Measurements from ENCODE around the gene ELMOD3. TPM values are rescaled to one million over a fixed set of nuclear protein-coding genes. Genes with fewer than 3 reads are reported as not detected.

Gene ELMOD3
- total RNA-seq, 1 experiment from 2014 or later: 9.7 TPM

GRCh38 chr2:85429924-85430289, 75.3 kb downstream of the ELMOD3 start:
- H3K4me1 Mint-ChIP-seq: peaks cover 51% of the 10 kb centered on the region
- ATAC-seq: no peak

DNA sequence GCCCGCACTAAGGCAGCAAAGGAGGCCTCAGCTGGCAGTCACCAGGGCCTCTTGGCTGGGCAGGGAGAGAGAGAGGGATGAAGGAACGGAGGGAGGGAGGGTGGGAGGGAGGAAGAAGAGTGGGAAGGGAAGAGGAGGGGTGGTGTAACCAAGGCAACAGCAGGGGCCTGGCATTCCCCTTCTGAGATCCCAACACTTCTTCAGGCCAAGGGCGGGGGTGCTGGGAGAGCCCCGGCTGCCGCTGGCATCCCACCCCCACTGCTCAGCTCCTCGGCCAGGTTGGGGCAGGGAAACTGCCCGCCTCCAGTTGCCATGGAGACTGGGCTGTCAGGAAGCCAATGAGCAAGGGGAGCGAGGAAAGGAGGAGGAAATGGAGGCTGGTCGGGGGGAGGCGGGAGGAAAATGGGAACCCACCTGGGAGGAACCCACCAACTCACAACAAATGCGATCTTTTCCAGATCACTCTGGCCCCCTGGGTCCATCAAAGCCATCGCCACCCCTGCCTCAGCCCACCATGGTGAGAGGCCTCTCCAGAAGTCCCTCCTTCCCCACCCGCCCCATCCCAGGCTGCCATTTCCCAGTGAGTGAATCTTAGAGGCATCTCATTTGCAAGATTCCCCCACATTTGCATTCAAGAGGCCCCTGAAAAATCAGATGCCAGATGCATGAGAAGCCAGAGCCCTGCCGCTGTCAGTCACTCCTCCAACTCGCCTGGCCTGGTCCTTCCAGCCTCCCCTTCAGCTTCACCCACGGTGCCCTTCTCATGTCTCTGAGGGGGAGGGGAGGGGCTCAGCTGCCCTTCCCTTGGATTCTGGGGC, 76.4 kb downstream of the ELMOD3 start:
- Mint-ChIP-seq H3K27me3 (ENCODE audit: low read depth) (peaks cover 21% of the 10 kb centered on the region), H3K4me1 (peaks cover 57% of the 10 kb centered on the region), H3K36me3 (no peaks in the 10 kb centered on the region), H3K4me3 (peak overlapping the region; percentile 48), H3K9me3 (no peaks in the 10 kb centered on the region), H3K27ac (no peak overlapping the region; the same call in 1 of the 2 replicates)
- ChIA-PET CTCF (interaction anchor here (0.8 to 2.2 kb wide), 7 partner anchors 10 to 121 kb away, joined by 3 to 14 read pairs (median 4); partner anchors contain the start of gene MAT2A), POLR2A (interaction anchor here (0.6 to 2.0 kb wide), 10 partner anchors 9 to 121 kb away, joined by 3 to 25 read pairs (median 5); partner anchors contain the start of gene MAT2A)
- DNase-seq (ENCODE audit: low spot score): peak; percentile 88
- TF ChIP-seq ZNF121 (CRISPR knock-in tag; IDR thresholded peaks at IDR 0.05): no peak
- TF ChIP-seq AFF4 (CRISPR knock-in tag; IDR thresholded peaks at IDR 0.05; ENCODE audit: borderline replicate concordance): no peak
- no peak for TF ChIP-seq NR1H2 (CRISPR knock-in tag; IDR thresholded peaks at IDR 0.05)
- peak; percentile 19; the same call in 1 of the 2 replicates for TF ChIP-seq SP1 (CRISPR knock-in tag; conservative IDR thresholded peaks at IDR 0.05)
- TF ChIP-seq, protein P1, sequence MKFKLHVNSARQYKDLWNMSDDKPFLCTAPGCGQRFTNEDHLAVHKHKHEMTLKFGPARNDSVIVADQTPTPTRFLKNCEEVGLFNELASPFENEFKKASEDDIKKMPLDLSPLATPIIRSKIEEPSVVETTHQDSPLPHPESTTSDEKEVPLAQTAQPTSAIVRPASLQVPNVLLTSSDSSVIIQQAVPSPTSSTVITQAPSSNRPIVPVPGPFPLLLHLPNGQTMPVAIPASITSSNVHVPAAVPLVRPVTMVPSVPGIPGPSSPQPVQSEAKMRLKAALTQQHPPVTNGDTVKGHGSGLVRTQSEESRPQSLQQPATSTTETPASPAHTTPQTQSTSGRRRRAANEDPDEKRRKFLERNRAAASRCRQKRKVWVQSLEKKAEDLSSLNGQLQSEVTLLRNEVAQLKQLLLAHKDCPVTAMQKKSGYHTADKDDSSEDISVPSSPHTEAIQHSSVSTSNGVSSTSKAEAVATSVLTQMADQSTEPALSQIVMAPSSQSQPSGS (CRISPR knock-in tag; IDR thresholded peaks at IDR 0.05; ENCODE audit: borderline replicate concordance, low read depth): no peak
- TF ChIP-seq ZNF219 (CRISPR knock-in tag; IDR thresholded peaks at IDR 0.05; ENCODE audit: borderline replicate concordance): no peak
- no peak for TF ChIP-seq ZNF232 (CRISPR knock-in tag; IDR thresholded peaks at IDR 0.05)
- TF ChIP-seq TP53 (CRISPR knock-in tag; IDR thresholded peaks at IDR 0.05): no peak
- ATAC-seq: peak; percentile 80

More at GRCh38 chr2:85429924-85430289, 75.3 kb downstream of the ELMOD3 start:
- ChIA-PET CTCF (interaction anchor here (1.4 to 3.2 kb wide), 5 partner anchors 9 to 122 kb away, joined by 3 to 14 read pairs (median 10); partner anchors contain the start of gene MAT2A), POLR2A (interaction anchor here (1.3 to 2.4 kb wide), 2 partner anchors 109 to 122 kb away, joined by 6 to 8 read pairs; partner anchors contain the start of gene MAT2A)
- Mint-ChIP-seq H3K27me3 (ENCODE audit: low read depth) (peaks cover 21% of the 10 kb centered on the region), H3K36me3 (no peaks in the 10 kb centered on the region), H3K4me3 (no peak overlapping the region), H3K27ac (no peak overlapping the region), H3K9me3 (no peaks in the 10 kb centered on the region)
- TF ChIP-seq SMAD4 (CRISPR knock-in tag; IDR thresholded peaks at IDR 0.05) (no peak), NFE2L1 (CRISPR knock-in tag; IDR thresholded peaks at IDR 0.05) (no peak), ELF4 (CRISPR knock-in tag; IDR thresholded peaks at IDR 0.05; ENCODE audit: low read depth) (no peak), ZSCAN18 (CRISPR knock-in tag; IDR thresholded peaks at IDR 0.05) (no peak), ZNF317 (CRISPR knock-in tag; IDR thresholded peaks at IDR 0.05; ENCODE audit: borderline replicate concordance, low read depth) (no peak), NR1H2 (CRISPR knock-in tag; IDR thresholded peaks at IDR 0.05) (no peak), GRHL2 (CRISPR knock-in tag; IDR thresholded peaks at IDR 0.05; ENCODE audit: insufficient replicate concordance, severe bottlenecking) (no peak), RORB (CRISPR knock-in tag; IDR thresholded peaks at IDR 0.05) (no peak), FOXP1 (CRISPR knock-in tag; IDR thresholded peaks at IDR 0.05; ENCODE audit: borderline replicate concordance) (no peak), ATF3 (CRISPR knock-in tag; conservative IDR thresholded peaks at IDR 0.05) (no peak), ESRRA (CRISPR knock-in tag; IDR thresholded peaks at IDR 0.05; ENCODE audit: borderline replicate concordance) (no peak), MYBL2 (CRISPR knock-in tag; IDR thresholded peaks at IDR 0.05) (no peak), ZNF512 (CRISPR knock-in tag; IDR thresholded peaks at IDR 0.05; ENCODE audit: borderline replicate concordance) (no peak)
- DNase-seq (ENCODE audit: low spot score): no peak
